ENCODE measurements around the gene TMEM255A. TPM values are rescaled to one million over a fixed set of nuclear protein-coding genes. Genes with fewer than 3 reads are reported as not detected.
"Not testable (repeated sequence)": the region's sequence is repeated elsewhere in the genome, so short reads cannot be mapped to it uniquely, and the experiment has no call there.

TMEM255A gene
- total and polyA plus RNA-seq, 2 donors (not counting 1 experiment from before 2014, with no cell fraction given): under 0.01 to 0.93 TPM

GRCh38 chrX:120356084-120356483, 44.8 kb upstream of the TMEM255A start:
- Histone ChIP-seq H3K9me3 (ENCODE audit: control insufficient read depth, insufficient read depth, low read depth, low read length) (no peaks in the 10 kb centered on the region), H4K20me1 (ENCODE audit: control insufficient read depth, extremely low read depth, insufficient read depth, low read length) (no peaks in the 10 kb centered on the region), H3K4me3 (replicated peaks in 1 of 4; ENCODE audit: control extremely low read depth in 1 of 4, insufficient read depth in 1 of 4, low read depth in 3 of 4, low read length in 4 of 4) (no peak overlapping the region), H3K27me3 (ENCODE audit: control insufficient read depth, insufficient read depth, low read length) (no peaks in the 10 kb centered on the region), H3K9ac (ENCODE audit: insufficient read depth, low read length) (no peak overlapping the region), H3K4me2 (ENCODE audit: extremely low read depth, insufficient read depth, low read length) (no peak overlapping the region), H3K27ac (ENCODE audit: insufficient read depth, low read length) (no peak overlapping the region), H3K36me3 (ENCODE audit: control insufficient read depth, insufficient read depth, low read length) (no peaks in the 10 kb centered on the region), H3K4me1 (ENCODE audit: control insufficient read depth, extremely low read depth, insufficient read depth, low read length) (no peaks in the 10 kb centered on the region), H2AFZ (ENCODE audit: low read length) (no peak overlapping the region), H3K79me2 (ENCODE audit: control insufficient read depth, insufficient read depth, low read length) (no peaks in the 10 kb centered on the region)
- no peak for TF ChIP-seq CTCF (conservative IDR thresholded peaks at IDR 0.05 in 1 of 2, IDR thresholded peaks at IDR 0.05 in 1 of 2; ENCODE audit: low read depth in 1 of 2, low read length in 2 of 2)
- no peak for TF ChIP-seq EZH2 (IDR thresholded peaks at IDR 0.05; ENCODE audit: low read length, missing control alignments)
- DNase-seq (ENCODE audit: low read depth in 2 of 2): peak in 1 of 2 donors; percentile 24

GRCh38 chrX:120350450-120351138, 39.3 kb upstream of the TMEM255A start:
- Histone ChIP-seq H2AFZ (ENCODE audit: low read length) (no peak overlapping the region), H3K4me2 (ENCODE audit: extremely low read depth, insufficient read depth, low read length) (no peak overlapping the region), H3K36me3 (ENCODE audit: control insufficient read depth, insufficient read depth, low read length) (no peaks in the 10 kb centered on the region), H3K4me1 (ENCODE audit: control insufficient read depth, extremely low read depth, insufficient read depth, low read length) (no peaks in the 10 kb centered on the region), H3K9me3 (ENCODE audit: control insufficient read depth, insufficient read depth, low read depth, low read length) (no peaks in the 10 kb centered on the region), H4K20me1 (ENCODE audit: control insufficient read depth, extremely low read depth, insufficient read depth, low read length) (no peaks in the 10 kb centered on the region), H3K27ac (ENCODE audit: insufficient read depth, low read length) (no peak overlapping the region), H3K79me2 (ENCODE audit: control insufficient read depth, insufficient read depth, low read length) (no peaks in the 10 kb centered on the region), H3K9ac (ENCODE audit: insufficient read depth, low read length) (no peak overlapping the region), H3K27me3 (ENCODE audit: control insufficient read depth, insufficient read depth, low read length) (no peaks in the 10 kb centered on the region), H3K4me3 (replicated peaks in 1 of 4; ENCODE audit: control extremely low read depth in 1 of 4, insufficient read depth in 1 of 4, low read depth in 3 of 4, low read length in 4 of 4) (no peak overlapping the region)
- no peak for TF ChIP-seq EZH2 (IDR thresholded peaks at IDR 0.05; ENCODE audit: low read length, missing control alignments)
- TF ChIP-seq CTCF (conservative IDR thresholded peaks at IDR 0.05 in 1 of 2, IDR thresholded peaks at IDR 0.05 in 1 of 2; ENCODE audit: low read depth in 1 of 2, low read length in 2 of 2): no peak
- DNase-seq (ENCODE audit: low read depth in 2 of 2): no peak

- H3K79me2 ChIP-seq (ENCODE audit: control insufficient read depth, insufficient read depth, low read length); H2AFZ ChIP-seq (ENCODE audit: low read length); H3K9ac ChIP-seq (ENCODE audit: insufficient read depth, low read length); H3K9me3 ChIP-seq (ENCODE audit: control insufficient read depth, insufficient read depth, low read depth, low read length); H3K36me3 ChIP-seq (ENCODE audit: control insufficient read depth, insufficient read depth, low read length); H3K4me3 ChIP-seq (replicated peaks in 1 of 4; ENCODE audit: control extremely low read depth in 1 of 4, insufficient read depth in 1 of 4, low read depth in 3 of 4, low read length in 4 of 4); H3K4me1 ChIP-seq (ENCODE audit: control insufficient read depth, extremely low read depth, insufficient read depth, low read length); H3K27ac ChIP-seq (ENCODE audit: insufficient read depth, low read length); H3K4me2 ChIP-seq (ENCODE audit: extremely low read depth, insufficient read depth, low read length); H3K27me3 ChIP-seq (ENCODE audit: control insufficient read depth, insufficient read depth, low read length); DNase-seq (ENCODE audit: low read depth in 2 of 2); H4K20me1 ChIP-seq (ENCODE audit: control insufficient read depth, extremely low read depth, insufficient read depth, low read length): not testable (repeated sequence)
These were observed 33.3 kb upstream of the TMEM255A start for GRCh38 chrX:120344566-120344965.

Data from fibroblast of lung (primary cell).